D341Med (cell line): Measurements from ENCODE around the gene PASK.
"Not testable (repeated sequence)": the region's sequence is repeated elsewhere in the genome, so short reads cannot be mapped to it uniquely, and the experiment has no call there.

Source experiments
- DNase-seq: peaks from one replicate; pipeline ENCODE4 v3.0.0; 2012; ENCODE audit warnings: low spot score

The PASK gene

GRCh38 chr2:241148891-241149674 is at the start of gene PASK:
Gene PASK, minus strand, starts transcription at chr2:241149472. Its CDS starts 6,440 bp downstream, at chr2:241143032.
- DNase-seq, result peak; percentile 91

- no peak for DNase-seq
Observed at GRCh38 chr2:241198381-241199279, 49.4 kb upstream of the PASK start.

GRCh38 chr2:241197947-241198346 is 48.7 kb upstream of the PASK start:
- no peak for DNase-seq

GRCh38 chr2:241197246-241197645 is 48.0 kb upstream of the PASK start:
- DNase-seq, result not testable (repeated sequence)

- DNase-seq, result peak; percentile 15
Observed at GRCh38 chr2:241195506-241196130, 46.3 kb upstream of the PASK start.

- DNase-seq, result peak; percentile 10
Observed at GRCh38 chr2:241194811-241195210, 45.5 kb upstream of the PASK start.

GRCh38 chr2:241193271-241193670 is 44.0 kb upstream of the PASK start:
- no peak for DNase-seq

GRCh38 chr2:241191081-241191480 is 41.8 kb upstream of the PASK start:
- no peak for DNase-seq

- DNase-seq, result no peak
Observed at GRCh38 chr2:241190291-241190981, 41.2 kb upstream of the PASK start.

GRCh38 chr2:241189856-241190201 is 40.6 kb upstream of the PASK start:
- peak; percentile 17 for DNase-seq

GRCh38 chr2:241189093-241189855 is 40.0 kb upstream of the PASK start:
- peak; percentile 21 for DNase-seq

- peak; percentile 32 for DNase-seq
Observed at GRCh38 chr2:241188361-241189092, 39.3 kb upstream of the PASK start, which contains the start of gene ANO7. Gene ANO7, plus strand, starts transcription at chr2:241188677. Its CDS starts 1,387 bp downstream, at chr2:241190064.

GRCh38 chr2:241187918-241188234 is 38.6 kb upstream of the PASK start:
- DNase-seq, result peak; percentile 17

GRCh38 chr2:241187101-241187917 is 38.0 kb upstream of the PASK start:
- DNase-seq, result peak; percentile 14

GRCh38 chr2:241185961-241186360 is 36.7 kb upstream of the PASK start:
- peak; percentile 12 for DNase-seq

GRCh38 chr2:241184901-241185300 is 35.6 kb upstream of the PASK start:
- no peak for DNase-seq

- peak; percentile 6 for DNase-seq
Observed at GRCh38 chr2:241183221-241183620, 33.9 kb upstream of the PASK start.

- peak; percentile 14 for DNase-seq
Observed at GRCh38 chr2:241182531-241183133, 33.4 kb upstream of the PASK start.

GRCh38 chr2:241182126-241182525 is 32.9 kb upstream of the PASK start:
- peak; percentile 8 for DNase-seq
